HFF-Myc (cell line): ENCODE measurements around the gene LAMC2.

Experiments used
- DNase-seq: peaks from one replicate; pipeline ENCODE4 v3.0.0-alpha.2; 2011; ENCODE audit warnings: low read depth; ENCODE audit errors: extremely low read depth
- H3K4me3 ChIP-seq: replicated peaks from 2 replicates; pipeline ENCODE4 v1.5.1; 2011; ENCODE audit warnings: low read depth, mild to moderate bottlenecking, control low read depth, low read length
- CTCF ChIP-seq: IDR thresholded peaks from 2 replicates; pipeline ENCODE4 v1.5.1; 2012; ENCODE audit warnings: mild to moderate bottlenecking, low read depth, low read length, control low read depth; ENCODE audit errors: missing control alignments

The LAMC2 gene

GRCh38 chr1:183165456-183165855, 20.6 kb upstream of the LAMC2 start:
- H3K4me3 ChIP-seq = no peak overlapping the region
- no peak for TF ChIP-seq CTCF
- DNase-seq = no peak

DNA sequence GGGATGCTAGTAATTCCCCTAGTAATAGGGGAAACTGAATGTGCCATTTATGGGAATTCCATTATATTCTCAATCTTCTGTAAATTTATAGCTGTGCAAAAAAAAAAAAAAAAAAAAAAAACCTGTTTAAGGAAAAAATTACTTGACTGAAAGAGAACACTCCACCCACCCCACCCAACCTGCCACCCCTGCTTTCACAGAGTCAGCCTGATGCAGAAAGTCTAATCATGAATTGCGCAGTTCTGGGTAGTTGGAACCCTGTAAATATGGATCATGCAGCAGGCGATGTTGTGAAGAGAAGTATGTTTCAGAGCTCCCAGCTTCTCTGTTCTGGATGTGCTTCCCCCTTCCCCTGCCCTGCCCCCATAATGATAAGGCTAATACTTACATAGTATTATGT, 19.6 kb upstream of the LAMC2 start:
- TF ChIP-seq CTCF = no peak
- no peak overlapping the region for H3K4me3 ChIP-seq
- DNase-seq = no peak

GRCh38 chr1:183167676-183168075, 18.4 kb upstream of the LAMC2 start:
- no peak for TF ChIP-seq CTCF
- no peak for DNase-seq
- H3K4me3 ChIP-seq = no peak overlapping the region

GRCh38 chr1:183168308-183168707, 17.8 kb upstream of the LAMC2 start:
- DNase-seq = no peak
- no peak for TF ChIP-seq CTCF
- no peak overlapping the region for H3K4me3 ChIP-seq

DNA sequence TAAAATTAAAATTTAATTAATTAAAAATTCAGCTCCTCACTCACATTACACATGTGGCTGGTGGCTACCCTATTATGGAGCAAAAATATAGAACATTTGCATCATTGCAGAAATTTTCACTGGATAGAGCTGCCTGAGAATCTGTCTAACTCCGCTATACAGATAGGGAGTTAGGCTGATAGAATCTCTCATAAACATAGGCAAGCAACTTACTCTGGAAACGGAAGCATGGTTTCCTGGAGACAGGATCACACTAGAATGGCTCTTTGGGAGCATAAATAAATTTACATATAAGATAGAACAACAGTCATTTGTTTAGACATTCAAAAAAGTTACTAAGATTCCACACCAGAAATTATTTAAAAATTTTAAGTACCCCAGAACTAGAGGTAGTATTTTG, 12.2 kb upstream of the LAMC2 start:
- no peak overlapping the region for H3K4me3 ChIP-seq
- DNase-seq = no peak
- no peak for TF ChIP-seq CTCF

- no peak for TF ChIP-seq CTCF
- no peak overlapping the region for H3K4me3 ChIP-seq
- no peak for DNase-seq
Observed at GRCh38 chr1:183175631-183176030, 10.4 kb upstream of the LAMC2 start.

DNA sequence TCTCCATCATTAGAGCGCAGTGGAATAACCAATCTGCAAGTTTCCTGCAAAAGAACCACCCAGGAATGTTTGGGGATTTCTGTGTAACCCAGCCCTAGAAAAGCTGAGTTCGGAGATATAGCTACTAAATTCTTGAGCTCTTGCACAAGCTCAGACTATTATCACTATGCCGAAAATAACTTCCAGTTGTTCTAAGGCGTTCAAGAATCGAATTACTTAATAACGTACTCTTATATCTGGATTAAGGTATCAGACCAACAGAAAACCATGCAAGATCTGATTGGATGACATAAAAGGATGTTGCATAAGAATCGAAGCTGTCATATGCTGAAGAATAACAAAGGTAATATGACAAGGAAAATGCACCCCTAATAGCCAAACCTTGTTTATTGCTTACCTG, 7.5 kb upstream of the LAMC2 start:
- no peak for DNase-seq
- no peak overlapping the region for H3K4me3 ChIP-seq
- TF ChIP-seq CTCF = no peak
